ENCODE data around the gene FGD2. TPM values are rescaled to one million over a fixed set of nuclear protein-coding genes. Genes with fewer than 3 reads are reported as not detected.

FGD2 gene
- total and polyA plus RNA-seq, 2 of the 8 experiments (the other 6 are each of a cell fraction or from before 2014, with no cell fraction given): 0.12 to 0.32 TPM

DNA sequence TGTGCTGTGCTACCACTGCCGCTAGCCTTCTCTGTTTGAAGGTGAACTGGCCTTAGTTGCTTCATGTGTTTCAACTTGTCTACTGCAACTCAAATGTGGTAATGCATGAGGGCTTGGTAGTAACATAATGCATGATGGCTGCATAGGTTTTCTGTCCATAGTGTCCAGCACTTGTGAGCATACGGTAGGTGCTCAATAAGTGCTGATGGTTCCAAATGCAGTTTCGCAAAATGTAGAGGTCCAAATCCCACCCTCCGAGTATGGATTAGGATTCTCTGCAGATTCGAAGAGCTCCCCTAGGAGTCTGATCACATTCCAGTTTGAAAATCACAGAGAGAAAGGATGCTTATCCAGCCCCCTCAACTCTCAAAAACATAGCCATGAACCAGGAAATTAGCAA lies 64.2 kb downstream of the FGD2 start:
- TF ChIP-seq, protein P1, sequence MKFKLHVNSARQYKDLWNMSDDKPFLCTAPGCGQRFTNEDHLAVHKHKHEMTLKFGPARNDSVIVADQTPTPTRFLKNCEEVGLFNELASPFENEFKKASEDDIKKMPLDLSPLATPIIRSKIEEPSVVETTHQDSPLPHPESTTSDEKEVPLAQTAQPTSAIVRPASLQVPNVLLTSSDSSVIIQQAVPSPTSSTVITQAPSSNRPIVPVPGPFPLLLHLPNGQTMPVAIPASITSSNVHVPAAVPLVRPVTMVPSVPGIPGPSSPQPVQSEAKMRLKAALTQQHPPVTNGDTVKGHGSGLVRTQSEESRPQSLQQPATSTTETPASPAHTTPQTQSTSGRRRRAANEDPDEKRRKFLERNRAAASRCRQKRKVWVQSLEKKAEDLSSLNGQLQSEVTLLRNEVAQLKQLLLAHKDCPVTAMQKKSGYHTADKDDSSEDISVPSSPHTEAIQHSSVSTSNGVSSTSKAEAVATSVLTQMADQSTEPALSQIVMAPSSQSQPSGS (IDR thresholded peaks at IDR 0.05; ENCODE audit: low read length): no peak
- TF ChIP-seq TCF12 (IDR thresholded peaks at IDR 0.05; ENCODE audit: low read depth, low read length) (no peak), RBBP5 (IDR thresholded peaks at IDR 0.05; ENCODE audit: borderline replicate concordance, low read depth, low read length) (no peak), POLR2AphosphoS5 (IDR thresholded peaks at IDR 0.05; ENCODE audit: low read depth, low read length) (no peak), RNF2 (IDR thresholded peaks at IDR 0.05; ENCODE audit: borderline replicate concordance, low read depth, low read length, missing control alignments, poor library complexity, severe bottlenecking) (no peak), ASH2L (IDR thresholded peaks at IDR 0.05; ENCODE audit: low read length) (no peak), BCL11A (IDR thresholded peaks at IDR 0.05; ENCODE audit: low read depth in 2 of 2, low read length in 2 of 2) (no peak), RXRA (IDR thresholded peaks at IDR 0.05; ENCODE audit: insufficient read depth, low read depth, low read length) (no peak), PHF8 (conservative IDR thresholded peaks at IDR 0.05; ENCODE audit: low read depth, low read length) (no peak)

More for the DNA sequence above, 64.2 kb downstream of the FGD2 start:
- Histone ChIP-seq H3K4me3 (ENCODE audit: extremely low read depth in 1 of 4, insufficient read depth in 2 of 4, low read depth in 3 of 4, low read length in 4 of 4) (no peak overlapping the region), H2BK120ac (replicated peaks; ENCODE audit: low read depth, low read length) (peak overlapping the region; percentile 25), H2BK12ac (ENCODE audit: low read depth, low read length) (no peak overlapping the region), H3K27me3 (replicated peaks in 1 of 4; ENCODE audit: control insufficient read depth in 3 of 4, extremely low read depth in 1 of 4, insufficient read depth in 3 of 4, low read length in 3 of 4) (no peaks in the 10 kb centered on the region), H3K9ac (replicated peaks in 1 of 4; ENCODE audit: extremely low read depth in 1 of 4, low read depth in 3 of 4, low read length in 3 of 4) (no peak overlapping the region), H2AFZ (ENCODE audit: low read length) (no peak overlapping the region), H3K4ac (replicated peaks; ENCODE audit: insufficient read length, low read depth, low read length) (peak overlapping the region; percentile 8), H4K91ac (replicated peaks; ENCODE audit: insufficient read length, low read length) (peak overlapping the region; percentile 0), H2AK5ac (ENCODE audit: low read depth, low read length) (no peak overlapping the region), H4K20me1 (replicated peaks in 1 of 2; ENCODE audit: control insufficient read depth in 1 of 2, insufficient read depth in 2 of 2, low read length in 2 of 2) (no peaks in the 10 kb centered on the region), H4K5ac (ENCODE audit: insufficient read length, low read depth, low read length) (no peak overlapping the region), H3K56ac (replicated peaks; ENCODE audit: insufficient read length, low read depth, low read length) (no peak overlapping the region), H3K23me2 (ENCODE audit: low read depth, low read length) (no peaks in the 10 kb centered on the region), H3K14ac (ENCODE audit: insufficient read length) (no peak overlapping the region), H2BK20ac (ENCODE audit: low read length) (no peak overlapping the region), H3K79me1 (ENCODE audit: low read depth, low read length) (no peaks in the 10 kb centered on the region), H3K4me2 (ENCODE audit: insufficient read depth in 1 of 2, low read depth in 2 of 2, low read length in 2 of 2) (no peak overlapping the region), H3K27ac (ENCODE audit: low read depth, low read length) (no peak overlapping the region), H4K8ac (ENCODE audit: extremely low read depth, insufficient read depth, low read length) (no peak overlapping the region), H2BK15ac (ENCODE audit: low read length) (no peak overlapping the region), H3K4me1 (replicated peaks in 1 of 4; ENCODE audit: control insufficient read depth in 3 of 4, insufficient read depth in 4 of 4, low read length in 3 of 4) (peaks cover 2 to 12% (median 8%) of the 10 kb centered on the region in 4 experiments), H3K18ac (ENCODE audit: extremely low read depth, low read length) (no peak overlapping the region), H2BK5ac (ENCODE audit: low read depth, low read length) (no peak overlapping the region), H3K23ac (ENCODE audit: insufficient read length) (no peak overlapping the region), H3K9me3 (ENCODE audit: insufficient read depth in 2 of 2, low read depth in 1 of 2, low read length in 1 of 2) (no peaks in the 10 kb centered on the region), H3K79me2 (ENCODE audit: control insufficient read depth in 1 of 2, insufficient read depth in 2 of 2, low read length in 2 of 2) (no peaks in the 10 kb centered on the region), H3K36me3 (ENCODE audit: control insufficient read depth in 2 of 4, insufficient read depth in 4 of 4, low read length in 3 of 4) (no peaks in the 10 kb centered on the region)
- WGBS, 2 experiments (ENCODE audit: extremely low coverage in 1 of 2, insufficient coverage in 1 of 2, insufficient read length in 1 of 2, insufficient replicate concordance in 2 of 2, low coverage in 1 of 2, low lambda C conversion rate in 2 of 2, missing lambda C conversion rate in 1 of 2): 86% methylated on average over 5 of the region's 5 CpGs; no CpG with 5 or more reads in 1 of the 2 experiments
- FAIRE-seq (no peak), DNase-seq (ENCODE audit: low read depth in 1 of 2, low spot score in 2 of 2) (no peak)
- ChIA-PET POLR2A (ENCODE audit: partially characterized antibody) (interaction anchor here (0.8 to 3.2 kb wide), 6 partner anchors 10 to 69 kb away, joined by 3 to 18 read pairs (median 7); no protein-coding TSS in a partner anchor), CTCF (ENCODE audit: partially characterized antibody) (interaction anchor here (0.9 to 6.9 kb wide), 7 partner anchors 11 to 140 kb away, joined by 3 to 91 read pairs (median 3); no protein-coding TSS in a partner anchor)

Data from H1 (cell line).